ENCODE measurements around the gene XYLT1. TPM values are rescaled to one million over a fixed set of nuclear protein-coding genes. Genes with fewer than 3 reads are reported as not detected.

Gene XYLT1
- total RNA-seq, 1 experiment from 2014 or later, result 8.3 TPM

- no peak for DNase-seq (ENCODE audit: low spot score)
Observed at GRCh38 chr16:17457997-17458396, 12.8 kb downstream of the XYLT1 start.

DNA sequence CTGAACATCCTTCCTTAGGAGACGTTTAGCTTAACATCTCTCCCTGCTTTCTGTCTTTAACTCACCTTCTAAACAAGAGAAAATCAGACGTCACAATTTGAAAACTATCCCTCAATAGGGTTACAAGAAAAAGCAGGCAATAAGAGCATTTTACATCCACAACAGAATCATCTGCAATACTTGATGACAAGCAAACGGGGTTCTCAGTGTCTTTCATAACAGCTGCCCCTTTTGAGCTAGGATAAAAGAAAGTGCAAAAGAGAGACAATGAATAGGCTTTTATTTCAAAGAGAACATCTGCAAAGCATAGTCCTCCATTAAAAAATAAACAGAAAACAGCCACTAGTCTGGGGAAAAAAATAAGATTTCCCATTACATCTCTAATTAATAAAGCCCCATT lies 13.2 kb downstream of the XYLT1 start:
- DNase-seq (ENCODE audit: low spot score), result no peak

DNA sequence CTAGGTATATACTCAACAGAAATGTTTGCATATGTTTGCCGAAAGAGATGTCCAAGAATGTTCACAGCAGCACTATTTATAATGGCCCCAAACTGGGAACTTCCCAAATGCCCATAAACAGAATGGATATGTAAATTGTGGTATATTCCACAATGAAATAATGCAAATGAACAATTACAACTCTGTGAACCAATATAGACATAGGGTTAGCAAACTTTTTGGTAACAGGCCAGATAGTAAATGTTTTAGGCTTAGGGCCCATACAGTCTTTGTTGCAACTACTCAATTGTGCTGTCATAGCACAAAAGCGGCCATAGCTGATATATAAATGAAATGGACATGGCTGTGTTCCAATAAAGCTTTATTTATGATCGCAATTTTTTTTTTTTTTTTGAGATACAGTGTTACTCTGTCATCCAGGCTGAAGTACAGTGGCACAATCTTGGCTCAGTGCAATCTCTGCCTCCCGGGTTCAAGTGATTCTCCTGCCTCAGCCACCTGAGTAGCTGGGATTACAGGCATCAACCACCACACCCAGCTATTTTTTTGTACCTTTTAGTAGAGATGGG lies 16.5 kb downstream of the XYLT1 start:
- no peak for DNase-seq (ENCODE audit: low spot score)

- no peak for DNase-seq (ENCODE audit: low spot score)
Observed at GRCh38 chr16:17453364-17454038, 17.3 kb downstream of the XYLT1 start.

DNA sequence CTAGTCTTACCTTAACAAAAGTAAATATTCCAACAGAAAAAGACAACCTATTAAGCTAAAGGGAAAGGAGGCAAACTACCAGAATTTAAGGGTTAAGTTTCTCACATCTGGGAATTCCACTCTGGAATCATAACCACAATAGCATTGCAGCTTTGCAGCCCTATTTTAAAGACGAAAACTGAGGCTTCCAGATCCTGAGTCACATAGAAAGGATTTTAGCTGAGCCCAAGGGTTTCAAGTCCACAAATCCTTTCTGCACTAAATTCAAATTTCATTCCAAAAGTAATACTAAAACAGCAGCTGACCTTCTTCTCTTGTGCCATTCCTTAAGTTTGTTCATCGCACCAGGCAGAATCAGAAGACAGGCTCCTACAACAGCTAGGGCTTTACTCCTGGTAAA lies 17.8 kb downstream of the XYLT1 start:
- no peak for DNase-seq (ENCODE audit: low spot score)

DNA sequence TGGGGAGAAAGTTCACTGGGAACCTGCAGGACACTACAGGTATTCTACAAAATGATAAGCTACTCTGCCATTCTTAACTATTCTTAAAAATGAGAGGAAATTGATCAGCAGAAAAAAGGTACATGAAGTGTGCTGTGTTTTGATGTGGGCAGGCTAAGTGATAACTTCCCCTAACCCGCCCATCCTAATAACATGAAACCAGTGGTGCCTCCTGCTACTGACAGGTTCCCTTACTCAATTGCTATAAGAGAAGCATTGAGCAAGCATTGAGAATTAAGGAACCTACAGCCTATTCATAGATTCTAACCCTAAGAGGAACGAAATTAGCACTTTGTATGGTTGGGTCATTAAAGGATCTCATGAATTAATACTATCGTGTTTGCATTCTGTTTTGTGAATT lies 18.9 kb downstream of the XYLT1 start:
- DNase-seq (ENCODE audit: low spot score), result no peak

GRCh38 chr16:17450291-17450690 lies 20.5 kb downstream of the XYLT1 start:
- DNase-seq (ENCODE audit: low spot score), result no peak

GRCh38 chr16:17448640-17449638 lies 21.8 kb downstream of the XYLT1 start:
- DNase-seq (ENCODE audit: low spot score), result no peak

- no peak for DNase-seq (ENCODE audit: low spot score)
Observed at GRCh38 chr16:17447101-17447569, 23.6 kb downstream of the XYLT1 start.

DNA sequence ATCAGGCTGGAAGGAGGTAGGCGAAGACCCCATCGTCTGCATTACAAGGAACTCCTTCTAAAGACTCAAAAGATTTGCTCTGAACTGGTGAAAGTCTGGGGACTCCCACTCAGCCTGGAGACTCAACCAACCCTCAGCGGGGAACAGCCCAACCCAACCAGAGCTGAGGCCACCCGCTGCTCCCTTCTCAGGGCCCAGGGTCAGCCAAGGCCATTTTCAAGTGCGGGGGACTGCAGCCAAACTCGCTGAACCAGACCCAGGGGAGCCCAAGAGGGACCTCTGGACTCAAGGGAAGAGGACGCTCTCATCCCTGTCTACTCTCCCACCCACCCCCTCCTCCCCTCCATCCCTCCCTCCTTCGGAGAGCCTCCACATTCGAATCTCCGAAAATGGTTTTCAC lies 24.1 kb downstream of the XYLT1 start:
- DNase-seq (ENCODE audit: low spot score), result no peak

DNA sequence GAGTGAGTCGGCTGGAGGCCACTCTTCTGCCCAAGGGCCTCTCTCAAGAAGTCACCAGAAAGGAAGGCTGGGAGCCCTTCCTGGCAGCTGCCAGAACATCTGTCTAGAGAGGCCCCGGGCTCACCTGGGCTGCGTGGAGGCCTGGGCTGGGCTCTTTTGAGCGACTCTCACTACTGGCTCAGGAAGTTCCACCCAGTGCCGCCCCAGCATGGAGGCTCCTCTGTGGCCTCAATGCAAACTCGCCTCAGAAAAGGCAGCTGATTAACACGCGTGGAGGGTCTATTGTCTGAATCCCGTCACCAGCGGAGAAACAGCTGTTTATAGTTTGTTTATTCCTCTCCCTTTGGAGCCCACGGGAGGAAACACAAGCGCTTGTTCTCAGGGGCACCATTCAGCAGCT lies 25.3 kb downstream of the XYLT1 start:
- no peak for DNase-seq (ENCODE audit: low spot score)

DNA sequence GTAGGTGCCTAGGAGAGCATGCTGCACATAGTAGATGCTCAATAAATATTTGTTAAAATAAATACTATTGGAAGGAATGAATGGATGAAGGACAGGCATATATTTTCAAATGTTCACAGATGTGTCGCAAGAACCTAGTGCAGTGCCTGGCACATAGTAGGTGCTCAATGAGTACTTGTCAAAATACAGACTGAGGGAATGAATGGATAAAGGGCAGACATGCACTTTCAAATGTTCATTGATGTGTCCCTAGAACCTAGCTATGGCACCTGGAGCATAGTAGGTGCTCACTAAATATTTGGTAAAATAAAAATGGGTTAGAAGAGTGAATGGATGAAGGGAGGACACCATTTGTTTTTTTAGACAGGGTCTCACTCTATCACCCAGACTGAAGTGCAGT lies 26.1 kb downstream of the XYLT1 start:
- DNase-seq (ENCODE audit: low spot score), result no peak

- no peak for DNase-seq (ENCODE audit: low spot score)
Observed at GRCh38 chr16:17440131-17440530, 30.6 kb downstream of the XYLT1 start.

DNA sequence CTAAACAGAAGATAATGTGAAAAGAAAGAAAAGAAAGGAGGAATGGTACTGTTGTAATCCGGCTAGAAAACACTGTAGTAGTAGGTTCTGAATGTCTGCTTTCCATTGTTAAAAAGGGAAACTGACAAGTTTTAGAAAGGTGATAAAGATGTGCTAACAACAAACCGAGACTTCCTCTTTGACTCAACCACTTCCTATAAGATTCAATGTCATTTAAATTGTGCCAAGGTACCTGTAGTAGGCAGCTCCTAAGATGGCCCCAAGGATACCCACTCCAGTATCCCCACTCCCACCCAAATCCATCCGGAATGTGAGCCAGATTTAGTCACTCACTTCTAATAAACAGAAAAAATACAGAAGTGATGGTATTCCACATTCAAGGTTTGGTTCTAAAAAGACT lies 31.2 kb downstream of the XYLT1 start:
- DNase-seq (ENCODE audit: low spot score), result no peak

DNA sequence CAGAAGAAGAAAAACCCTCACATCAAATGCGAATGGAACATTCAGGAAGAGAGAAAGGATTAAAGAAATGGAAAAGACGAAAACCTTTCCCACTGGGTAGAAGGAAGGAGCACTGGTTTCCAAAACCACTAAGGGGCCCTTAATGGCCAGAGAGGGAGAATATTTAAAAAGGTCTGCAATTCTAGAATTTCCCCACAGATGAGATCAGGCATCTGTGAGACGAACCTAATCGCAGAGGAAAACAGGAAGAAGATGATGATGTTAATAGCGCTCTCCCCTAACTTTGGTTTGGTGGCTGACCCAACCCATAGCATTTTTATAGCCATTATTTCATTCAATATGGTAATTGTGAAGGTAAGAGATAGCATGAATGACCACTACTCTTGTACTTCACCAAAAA lies 32.8 kb downstream of the XYLT1 start:
- DNase-seq (ENCODE audit: low spot score), result no peak

DNA sequence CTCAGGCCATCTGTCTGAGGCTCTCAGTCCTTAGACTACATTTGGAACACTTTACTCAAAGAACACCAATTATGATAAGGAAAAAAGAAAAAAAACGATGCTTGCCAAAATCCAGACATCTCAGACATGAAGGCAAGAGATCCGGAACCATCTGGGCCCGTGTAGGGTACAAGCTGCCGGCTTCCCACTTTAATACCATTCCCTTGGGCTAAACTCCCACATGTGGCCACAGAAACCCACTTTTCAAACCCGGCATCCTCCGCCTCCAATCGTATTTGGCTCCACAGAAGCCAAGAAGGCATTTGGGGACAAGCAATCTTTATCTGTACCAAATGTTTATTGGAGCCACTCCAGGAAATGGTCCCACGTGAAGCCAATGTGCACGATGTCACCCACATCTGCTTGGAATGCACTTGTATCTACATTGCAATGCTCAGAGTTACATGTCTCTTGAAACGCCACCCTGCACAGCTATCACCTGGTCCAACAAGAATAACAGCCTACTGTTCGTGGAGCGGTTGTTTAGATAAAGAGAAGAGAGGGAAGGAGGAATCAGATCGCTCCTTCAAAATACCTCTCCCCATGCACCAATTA lies 33.5 kb downstream of the XYLT1 start:
- DNase-seq (ENCODE audit: low spot score), result no peak

DNA sequence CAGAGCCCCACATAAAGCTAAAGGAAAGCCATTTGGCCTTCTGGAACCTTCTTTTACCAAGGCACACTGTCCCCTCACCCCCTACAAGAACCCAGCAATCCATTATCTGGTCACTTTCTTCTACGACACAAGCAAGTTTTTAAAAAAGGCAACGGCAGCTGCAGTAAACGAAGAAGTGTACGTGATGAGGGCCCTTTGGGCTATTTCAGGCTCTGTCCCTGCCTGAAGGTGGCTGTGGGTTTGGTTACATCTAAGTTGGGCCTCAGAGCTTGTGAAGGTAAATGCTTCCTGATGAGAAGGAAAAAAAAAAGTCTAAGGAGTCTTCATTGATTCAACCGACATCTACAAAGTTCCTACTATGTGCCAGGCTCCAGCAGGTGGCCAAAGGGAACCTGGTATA lies 35.4 kb downstream of the XYLT1 start:
- no peak for DNase-seq (ENCODE audit: low spot score)

GRCh38 chr16:17433577-17434451 lies 36.9 kb downstream of the XYLT1 start:
- no peak for DNase-seq (ENCODE audit: low spot score)

DNA sequence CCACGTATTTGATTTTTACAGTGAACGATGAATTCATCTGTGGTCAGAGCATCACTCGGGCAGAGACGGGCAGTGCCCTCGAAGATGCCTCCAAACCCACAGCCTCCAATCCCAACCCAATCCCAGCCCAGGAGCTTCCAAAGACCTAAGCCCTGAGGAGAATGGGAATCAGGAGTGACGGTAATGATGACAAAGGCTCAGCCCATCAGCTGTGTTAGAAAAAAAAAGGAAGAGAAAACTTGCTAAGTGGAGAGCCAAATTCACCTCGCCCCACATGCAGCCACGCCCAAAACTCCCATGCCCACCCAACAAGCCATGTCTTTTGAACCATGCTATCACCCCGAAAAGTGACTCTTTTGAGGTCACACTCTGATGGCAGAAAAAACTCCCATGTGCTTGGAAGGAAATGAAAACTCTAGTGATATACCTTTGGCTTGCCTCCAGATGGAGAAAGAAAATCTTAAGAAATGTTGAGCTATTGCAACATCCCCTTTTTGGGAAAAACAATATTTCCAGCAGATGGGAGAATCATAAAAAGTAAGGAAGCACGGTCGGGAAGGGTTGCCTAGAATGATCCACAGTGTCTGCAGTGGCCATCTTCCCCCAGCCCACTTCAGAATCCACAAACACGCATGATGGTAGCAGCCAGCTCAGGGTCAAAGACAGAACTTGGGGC lies 37.7 kb downstream of the XYLT1 start:
- DNase-seq (ENCODE audit: low spot score), result no peak

GRCh38 chr16:17431968-17432625 lies 38.7 kb downstream of the XYLT1 start:
- DNase-seq (ENCODE audit: low spot score), result no peak

All from H4 (cell line).